A549 (cell line): ENCODE results near the gene PHYKPL. TPM values are rescaled to one million over a fixed set of nuclear protein-coding genes. Genes with fewer than 3 reads are reported as not detected.

Experiments used
- ATAC-seq, 2 experiments: fragments of 200-7000 bp in 1 of 2; fragments of >200 bp in 1 of 2; cut with Nextera tagmentation in 1 of 2; cut with Tn5 transposase in 1 of 2; 3 replicates each; pipeline versions ENCODE4 v1.8.0 to v1.9.1; 2018 to 2020; ENCODE audit warnings: mild to moderate bottlenecking in 1 of 2, moderate library complexity in 1 of 2
- CTCF ChIA-PET: fragments of 300-600 bp; sonication (Branson Sonifier 250); formaldehyde crosslinking; extraction: SDS; loops from one replicate; lab custom pipeline; 2021; ENCODE audit warnings: antibody characterized with exemption, inconsistent platforms; lab: Yijun Ruan, JAX
- POLR2A ChIA-PET: fragments of 350-600 bp; formaldehyde crosslinking; extraction: SDS; loops from one replicate; lab custom pipeline; 2021; ENCODE audit warnings: antibody characterized with exemption, inconsistent platforms; lab: Yijun Ruan, JAX
- DNase-seq, 2 experiments: peaks; one replicate each; pipeline versions ENCODE4 v3.0.0 to v3.0.0-alpha.2; 2011 to 2016; ENCODE audit warnings: low read depth in 1 of 2, low spot score in 1 of 2
- FAIRE-seq: peaks from 2 replicates; lab custom pipeline; 2011; peaks lifted over from hg19 to GRCh38; lab: Jason Lieb, UNC
- H3K27ac ChIP-seq, 2 experiments: fragments of >200 bp; sonication (Bioruptor Twin); formaldehyde crosslinking; 3 replicates each; pipeline ENCODE4 v1.5.1; 2016 to 2017
- H3K4me1 ChIP-seq: fragments of >200 bp; sonication (Bioruptor Twin); formaldehyde crosslinking; 3 replicates; pipeline ENCODE4 v1.6.1; 2016
- H3K4me2 ChIP-seq: fragments of >200 bp; sonication (Bioruptor Twin); formaldehyde crosslinking; 3 replicates; pipeline ENCODE4 v1.6.1; 2016
- H3K4me3 ChIP-seq: fragments of >200 bp; sonication (Bioruptor Twin); formaldehyde crosslinking; 3 replicates; pipeline ENCODE4 v1.5.1; 2016
- H3K9me3 ChIP-seq: fragments of >200 bp; sonication (Bioruptor Twin); formaldehyde crosslinking; 3 replicates; pipeline ENCODE4 v1.6.1; 2016
- CBX8 ChIP-seq: fragments of 200-600 bp; sonication (generic); IDR thresholded peaks from 2 replicates; pipeline ENCODE4 v1.6.1; 2016
- EP300 ChIP-seq, 2 experiments: fragments of >200 bp; sonication (Bioruptor Twin); formaldehyde crosslinking; IDR thresholded peaks; 2 replicates in 1 of 2; 3 replicates in 1 of 2; pipeline ENCODE4 v1.6.1; 2016 to 2017
- FOXS1 ChIP-seq: fragments of 250-450 bp; sonication (Bioruptor Pico); IDR thresholded peaks from 2 replicates; pipeline ENCODE4 v1.5.0; 2020; ENCODE audit warnings: mild to moderate bottlenecking, moderate library complexity
- GATA3 ChIP-seq: IDR thresholded peaks from 2 replicates; pipeline ENCODE4 v1.6.1; 2012; ENCODE audit warnings: borderline replicate concordance
- HDAC2 ChIP-seq: fragments of 200-600 bp; sonication (generic); IDR thresholded peaks from 2 replicates; pipeline ENCODE4 v1.6.1; 2016
- HOXA7 ChIP-seq: fragments of 250-450 bp; sonication (Bioruptor Pico); IDR thresholded peaks from 2 replicates; pipeline ENCODE4 v1.5.0; 2020; ENCODE audit warnings: mild to moderate bottlenecking, moderate library complexity
- HOXB5 ChIP-seq: fragments of 250-450 bp; sonication (Bioruptor Pico); IDR thresholded peaks from 2 replicates; pipeline ENCODE4 v1.5.0; 2020; ENCODE audit warnings: mild to moderate bottlenecking, moderate library complexity
- JUN ChIP-seq, 2 experiments: fragments of >200 bp; sonication (Bioruptor Twin); formaldehyde crosslinking; IDR thresholded peaks; 2 replicates in 1 of 2; 3 replicates in 1 of 2; pipeline ENCODE4 v1.6.1; 2016 to 2017
- KDM1A ChIP-seq: fragments of 200-600 bp; sonication (generic); IDR thresholded peaks from 2 replicates; pipeline ENCODE4 v1.6.1; 2016; ENCODE audit warnings: low read depth, mild to moderate bottlenecking
- MAFK ChIP-seq: fragments of 450-650 bp; IDR thresholded peaks from 2 replicates; pipeline ENCODE4 v1.6.1; 2014; ENCODE audit not compliant: partially characterized antibody
- NPAS2 ChIP-seq: fragments of 250-450 bp; sonication (Bioruptor Pico); IDR thresholded peaks from 2 replicates; pipeline ENCODE4 v1.8.0; 2022; ENCODE audit warnings: mild to moderate bottlenecking, moderate library complexity, borderline replicate concordance
- POLR2AphosphoS2 ChIP-seq: conservative IDR thresholded peaks from 2 replicates; pipeline ENCODE4 v1.6.1; 2012; ENCODE audit warnings: low read length, improper control_type of control experiment, inconsistent platforms
- RAD21 ChIP-seq, 2 experiments: fragments of >200 bp in 1 of 2; sonication (Bioruptor Twin) in 1 of 2; formaldehyde crosslinking in 1 of 2; IDR thresholded peaks in 1 of 2; conservative IDR thresholded peaks in 1 of 2; 2 replicates in 1 of 2; 3 replicates in 1 of 2; pipeline ENCODE4 v1.6.1; 2012 to 2018; ENCODE audit warnings: inconsistent platforms in 1 of 2
- REST ChIP-seq: fragments of 200-600 bp; sonication (generic); IDR thresholded peaks from 2 replicates; pipeline ENCODE4 v1.6.1; 2016; ENCODE audit warnings: antibody characterized with exemption, mild to moderate bottlenecking, moderate library complexity
- RFX5 ChIP-seq: fragments of 450-650 bp; IDR thresholded peaks from 2 replicates; pipeline ENCODE4 v1.7.1; 2014; ENCODE audit warnings: antibody characterized with exemption, mild to moderate bottlenecking, moderate library complexity
- TFCP2L1 ChIP-seq: fragments of 250-450 bp; sonication (Bioruptor Pico); IDR thresholded peaks from 2 replicates; pipeline ENCODE4 v1.5.0; 2021; ENCODE audit warnings: mild to moderate bottlenecking
- ZC3H11A ChIP-seq: fragments of 450-650 bp; IDR thresholded peaks from 2 replicates; pipeline ENCODE4 v1.6.1; 2014; ENCODE audit warnings: antibody characterized with exemption, mild to moderate bottlenecking
- ZNF302 ChIP-seq: fragments of 250-450 bp; sonication (Bioruptor Pico); IDR thresholded peaks from 2 replicates; pipeline ENCODE4 v1.9.0; 2021; ENCODE audit warnings: inconsistent platforms, mild to moderate bottlenecking, moderate library complexity
- WGBS: methylation state at CpG from one replicate; pipeline ENCODE4 v1.1.6; 2017; ENCODE audit errors: missing lambda C conversion rate; 5-methylcytosine and 5-hydroxymethylcytosine counted together
- polyA plus RNA-seq, 4 experiments: library from polyadenylated mRNA; depleted of rRNA in 3 of 4; stranded (reverse); fragments of >200 nt; fragmentation: RNase III in 1 of 4; extraction: RNeasy Plus Mini Kit Qiagen cat#74134 plus additional on column Dnase treatment in 1 of 4; gene quantifications; 2 replicates in 3 of 4; 3 replicates in 1 of 4; pipeline ENCODE4 v1.2.3, GENCODE V29; 2011 to 2017
- TF ChIP-seq, protein P1 (sequence below): fragments of >200 bp; sonication (Bioruptor Twin); formaldehyde crosslinking; IDR thresholded peaks from 3 replicates; pipeline ENCODE4 v1.5.1; 2016
- TF ChIP-seq, protein P2 (sequence below): fragments of >200 bp; sonication (Bioruptor Twin); formaldehyde crosslinking; IDR thresholded peaks from 3 replicates; pipeline ENCODE4 v1.6.1; 2016
- TF ChIP-seq, protein P3 (sequence below): fragments of 150-350 bp; IDR thresholded peaks from 2 replicates; pipeline ENCODE4 v1.6.1; 2014; ENCODE audit warnings: low read depth, mild to moderate bottlenecking, low read length

PHYKPL gene
- polyA plus RNA-seq, 2 of the 4 experiments (the other 2 are of a cell fraction) = 13.0 to 21.9 TPM

DNA sequence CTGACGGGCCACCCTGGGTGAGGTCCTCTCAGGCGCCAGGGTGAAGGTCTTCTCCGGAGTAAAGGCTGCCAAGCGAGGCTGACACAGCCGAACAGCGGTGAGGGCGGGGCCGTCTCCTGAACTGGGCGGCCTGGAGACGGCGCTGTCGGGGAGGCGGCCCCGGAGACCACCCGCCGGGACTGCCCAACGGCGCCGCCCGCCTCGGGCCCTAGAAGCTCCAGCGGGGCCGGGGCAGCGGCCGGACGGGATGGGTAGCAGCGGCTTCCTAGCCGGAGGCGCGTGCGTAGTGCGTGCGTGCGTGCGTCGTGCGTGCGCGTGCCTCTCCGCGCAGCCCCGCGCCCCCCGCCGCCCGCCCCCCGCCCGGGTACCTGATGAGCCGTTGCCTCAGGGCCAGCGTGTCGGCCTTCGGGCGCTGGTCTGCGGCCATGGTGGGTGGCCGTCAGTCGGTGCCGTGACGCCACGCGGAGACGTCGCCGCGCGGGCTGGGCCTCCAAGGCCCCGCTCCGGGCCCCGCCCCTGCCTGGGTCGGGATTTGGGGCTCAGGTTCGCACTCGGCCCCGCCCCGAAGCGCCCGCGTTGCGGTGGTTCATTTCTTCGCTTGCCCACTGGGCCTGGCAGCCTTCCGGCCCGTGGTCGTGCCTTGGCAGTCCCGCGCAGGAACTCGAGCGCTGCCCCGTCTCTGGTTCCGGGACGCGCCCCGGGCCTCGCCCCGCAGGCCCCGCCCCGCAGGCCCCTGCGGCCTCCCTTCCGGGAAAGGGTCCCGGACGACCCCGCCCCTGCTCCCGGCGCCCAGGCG, at the start of gene PHYKPL (continued):
- TF ChIP-seq, protein P1, sequence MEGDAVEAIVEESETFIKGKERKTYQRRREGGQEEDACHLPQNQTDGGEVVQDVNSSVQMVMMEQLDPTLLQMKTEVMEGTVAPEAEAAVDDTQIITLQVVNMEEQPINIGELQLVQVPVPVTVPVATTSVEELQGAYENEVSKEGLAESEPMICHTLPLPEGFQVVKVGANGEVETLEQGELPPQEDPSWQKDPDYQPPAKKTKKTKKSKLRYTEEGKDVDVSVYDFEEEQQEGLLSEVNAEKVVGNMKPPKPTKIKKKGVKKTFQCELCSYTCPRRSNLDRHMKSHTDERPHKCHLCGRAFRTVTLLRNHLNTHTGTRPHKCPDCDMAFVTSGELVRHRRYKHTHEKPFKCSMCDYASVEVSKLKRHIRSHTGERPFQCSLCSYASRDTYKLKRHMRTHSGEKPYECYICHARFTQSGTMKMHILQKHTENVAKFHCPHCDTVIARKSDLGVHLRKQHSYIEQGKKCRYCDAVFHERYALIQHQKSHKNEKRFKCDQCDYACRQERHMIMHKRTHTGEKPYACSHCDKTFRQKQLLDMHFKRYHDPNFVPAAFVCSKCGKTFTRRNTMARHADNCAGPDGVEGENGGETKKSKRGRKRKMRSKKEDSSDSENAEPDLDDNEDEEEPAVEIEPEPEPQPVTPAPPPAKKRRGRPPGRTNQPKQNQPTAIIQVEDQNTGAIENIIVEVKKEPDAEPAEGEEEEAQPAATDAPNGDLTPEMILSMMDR = no peak
- TF ChIP-seq HOXB5 (CRISPR knock-in tag) (peak; percentile 19; the same call in 1 of the 2 replicates), CBX8 (no peak), POLR2AphosphoS2 (no peak), KDM1A (no peak)

DNA sequence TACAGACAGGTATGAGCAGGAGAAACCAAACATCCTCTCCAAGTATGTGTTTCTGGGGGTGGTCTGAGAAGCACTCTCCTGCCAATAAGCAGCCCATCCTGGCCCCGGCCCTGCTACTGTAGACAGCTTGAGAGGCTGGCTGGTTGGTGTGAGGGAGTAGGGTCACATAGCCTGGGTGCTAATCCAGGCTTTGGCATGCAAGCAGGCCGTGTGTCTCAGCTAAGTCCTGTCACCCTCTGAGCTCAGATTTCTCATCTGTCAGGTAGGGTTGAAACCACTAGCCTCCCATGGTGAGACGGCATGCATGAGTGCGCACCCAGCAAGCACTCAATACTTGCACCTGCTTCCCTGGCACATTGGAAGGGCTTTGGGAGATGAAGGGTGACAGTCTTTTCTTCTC, 49.8 kb upstream of the PHYKPL start:
- Histone ChIP-seq H3K4me2 (no peak overlapping the region), H3K4me1 (no peaks in the 10 kb centered on the region), H3K9me3 (peaks cover 6% of the 10 kb centered on the region; the same call in 2 of the 3 replicates), H3K4me3 (no peak overlapping the region), H3K27ac (no peak overlapping the region)
- DNase-seq (no peak), FAIRE-seq (no peak), ATAC-seq (no peak)
- TF ChIP-seq NPAS2 (CRISPR knock-in tag) = no peak
- TF ChIP-seq GATA3 = no peak
- no peak for TF ChIP-seq RFX5
- TF ChIP-seq TFCP2L1 = no peak
- TF ChIP-seq, protein P2, sequence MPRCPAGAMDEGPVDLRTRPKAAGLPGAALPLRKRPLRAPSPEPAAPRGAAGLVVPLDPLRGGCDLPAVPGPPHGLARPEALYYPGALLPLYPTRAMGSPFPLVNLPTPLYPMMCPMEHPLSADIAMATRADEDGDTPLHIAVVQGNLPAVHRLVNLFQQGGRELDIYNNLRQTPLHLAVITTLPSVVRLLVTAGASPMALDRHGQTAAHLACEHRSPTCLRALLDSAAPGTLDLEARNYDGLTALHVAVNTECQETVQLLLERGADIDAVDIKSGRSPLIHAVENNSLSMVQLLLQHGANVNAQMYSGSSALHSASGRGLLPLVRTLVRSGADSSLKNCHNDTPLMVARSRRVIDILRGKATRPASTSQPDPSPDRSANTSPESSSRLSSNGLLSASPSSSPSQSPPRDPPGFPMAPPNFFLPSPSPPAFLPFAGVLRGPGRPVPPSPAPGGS = no peak
- no peak for TF ChIP-seq JUN (IDR thresholded peaks at IDR 0.05)
- TF ChIP-seq HOXA7 (CRISPR knock-in tag) = no peak
- no peak for TF ChIP-seq REST
- no peak for TF ChIP-seq MAFK
- no peak for TF ChIP-seq RAD21 (conservative IDR thresholded peaks at IDR 0.05 in 1 of 2, IDR thresholded peaks at IDR 0.05 in 1 of 2)
- no peak for TF ChIP-seq EP300 (IDR thresholded peaks at IDR 0.05)
- TF ChIP-seq, protein P3, sequence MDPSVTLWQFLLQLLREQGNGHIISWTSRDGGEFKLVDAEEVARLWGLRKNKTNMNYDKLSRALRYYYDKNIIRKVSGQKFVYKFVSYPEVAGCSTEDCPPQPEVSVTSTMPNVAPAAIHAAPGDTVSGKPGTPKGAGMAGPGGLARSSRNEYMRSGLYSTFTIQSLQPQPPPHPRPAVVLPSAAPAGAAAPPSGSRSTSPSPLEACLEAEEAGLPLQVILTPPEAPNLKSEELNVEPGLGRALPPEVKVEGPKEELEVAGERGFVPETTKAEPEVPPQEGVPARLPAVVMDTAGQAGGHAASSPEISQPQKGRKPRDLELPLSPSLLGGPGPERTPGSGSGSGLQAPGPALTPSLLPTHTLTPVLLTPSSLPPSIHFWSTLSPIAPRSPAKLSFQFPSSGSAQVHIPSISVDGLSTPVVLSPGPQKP = no peak
- no peak for TF ChIP-seq ZC3H11A
- TF ChIP-seq ZNF302 (CRISPR knock-in tag) = no peak
- no peak for TF ChIP-seq FOXS1 (CRISPR knock-in tag)
- no peak for TF ChIP-seq POLR2AphosphoS2
- no peak for TF ChIP-seq HDAC2
- ChIA-PET CTCF (interaction anchor here (1.0 to 1.6 kb wide), 2 partner anchors 17 to 269 kb away, joined by 3 read pairs; no protein-coding TSS in a partner anchor), POLR2A (no interaction called here)
- 56% methylated on average over 3 of the region's 4 CpGs for WGBS
